Cardiac septum (tissue), 1 donor: ENCODE measurements around the gene MICAL2. TPM values are rescaled to one million over a fixed set of nuclear protein-coding genes. Genes with fewer than 3 reads are reported as not detected.

ENCODE experiments used
- DNase-seq: peaks from one replicate; pipeline ENCODE4 v3.0.0-alpha.2; 2020; ENCODE audit warnings: low spot score
- intact Hi-C: fragments of 100-400 bp; cut with DNase I; formaldehyde crosslinking; loops from one replicate; pipeline ENCODE4 v1.14.0; 2022
- total RNA-seq: library from RNA; stranded (reverse); fragmentation: NEBNext Ultra II Directional; extraction: Animal tissue kit (Norgen Biotek cat#: 25700); gene quantifications from one replicate; pipeline ENCODE4 v1.2.1, GENCODE V29; 2021
- donor health status: DM: no; HTN: no; CAD: no.

MICAL2 gene
- total RNA-seq, 1 donor from 2014 or later = 98.7 TPM

GRCh38 chr11:12111549-12112520 is 1.4 kb downstream of the MICAL2 start:
- no peak for DNase-seq
- intact Hi-C loops = loop anchor here (5.0 kb wide), 1 partner anchor 110 kb away; no protein-coding TSS in a partner anchor

GRCh38 chr11:12112750-12113149 is 2.4 kb downstream of the MICAL2 start:
- no peak for DNase-seq
- intact Hi-C loops = loop anchor here (5.0 kb wide), 1 partner anchor 110 kb away; no protein-coding TSS in a partner anchor

- DNase-seq = no peak
- intact Hi-C loops = loop anchor here (5.0 kb wide), 1 partner anchor 109 kb away; no protein-coding TSS in a partner anchor
Observed at GRCh38 chr11:12113294-12113693, 2.9 kb downstream of the MICAL2 start.

- no peak for DNase-seq
- intact Hi-C loops = loop anchor here (5.0 kb wide), 1 partner anchor 108 kb away; no protein-coding TSS in a partner anchor
Observed at GRCh38 chr11:12114193-12115033, 4.0 kb downstream of the MICAL2 start.

- intact Hi-C loops = no loop called here
- no peak for DNase-seq
Observed at GRCh38 chr11:12116425-12117032, 6.1 kb downstream of the MICAL2 start.

- intact Hi-C loops = no loop called here
- DNase-seq = no peak
Observed at GRCh38 chr11:12117200-12117599, 6.8 kb downstream of the MICAL2 start.

GRCh38 chr11:12117611-12118010 is 7.2 kb downstream of the MICAL2 start:
- intact Hi-C loops = no loop called here

GRCh38 chr11:12118949-12119348 is 8.6 kb downstream of the MICAL2 start:
- no peak for DNase-seq
- intact Hi-C loops = no loop called here

More at GRCh38 chr11:12117611-12118010, 7.2 kb downstream of the MICAL2 start:
- DNase-seq = no peak

- DNase-seq = no peak
- intact Hi-C loops = no loop called here
Observed at GRCh38 chr11:12119502-12119901, 9.1 kb downstream of the MICAL2 start.

- intact Hi-C loops = no loop called here
Observed at GRCh38 chr11:12120031-12121008, 9.9 kb downstream of the MICAL2 start.

GRCh38 chr11:12121011-12121410 is 10.6 kb downstream of the MICAL2 start:
- no peak for DNase-seq
- intact Hi-C loops = no loop called here

More at GRCh38 chr11:12120031-12121008, 9.9 kb downstream of the MICAL2 start:
- no peak for DNase-seq

GRCh38 chr11:12121517-12121916 is 11.1 kb downstream of the MICAL2 start:
- intact Hi-C loops = no loop called here
- DNase-seq = no peak

GRCh38 chr11:12122083-12122482 is 11.7 kb downstream of the MICAL2 start:
- no peak for DNase-seq
- intact Hi-C loops = no loop called here

GRCh38 chr11:12123273-12123672 is 12.9 kb downstream of the MICAL2 start:
- DNase-seq = no peak
- intact Hi-C loops = no loop called here

GRCh38 chr11:12123799-12124198 is 13.4 kb downstream of the MICAL2 start:
- peak; percentile 12 for DNase-seq
- intact Hi-C loops = no loop called here

GRCh38 chr11:12124306-12124705 is 13.9 kb downstream of the MICAL2 start:
- intact Hi-C loops = no loop called here
- peak; percentile 35 for DNase-seq

GRCh38 chr11:12125609-12126149 is 15.3 kb downstream of the MICAL2 start:
- intact Hi-C loops = no loop called here
- DNase-seq = no peak

GRCh38 chr11:12126344-12127019 is 16.1 kb downstream of the MICAL2 start:
- no peak for DNase-seq
- intact Hi-C loops = no loop called here
